ENCODE data around the gene CD36. TPM values are rescaled to one million over a fixed set of nuclear protein-coding genes. Genes with fewer than 3 reads are reported as not detected.

The CD36 gene
- total and polyA plus RNA-seq, 2 donors (not counting 3 experiments of a cell fraction or from before 2014, with no cell fraction given), result 0.58 to 0.87 TPM

DNA sequence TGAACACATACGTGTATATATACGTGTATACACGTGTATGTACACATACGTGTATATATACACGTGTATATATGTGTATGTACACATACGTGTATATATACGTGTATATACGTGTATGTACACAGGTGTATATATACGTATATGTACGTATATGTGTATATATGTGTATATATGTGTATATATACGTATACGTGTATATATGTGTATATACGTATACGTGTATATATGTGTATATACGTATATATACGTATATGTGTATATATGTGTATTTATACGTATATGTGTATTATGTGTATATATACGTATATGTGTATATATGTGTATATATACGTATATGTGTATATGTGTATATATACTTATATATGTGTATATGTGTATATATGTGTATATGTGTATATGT, 44.3 kb downstream of the CD36 start:
- no peak for TF ChIP-seq FOS (IDR thresholded peaks at IDR 0.05; ENCODE audit: borderline replicate concordance, insufficient read depth, low read length)
- H3K4me2 ChIP-seq (ENCODE audit: insufficient read depth, low read length), result no peak overlapping the region
- FAIRE-seq, result no peak
- H3K4me1 ChIP-seq (ENCODE audit: control insufficient read depth, extremely low read depth, insufficient read depth, low read length), result no peaks in the 10 kb centered on the region
- H3K79me2 ChIP-seq (ENCODE audit: control insufficient read depth, insufficient read depth, low read length), result no peaks in the 10 kb centered on the region
- CTCF ChIA-PET, result interaction anchor here (1.2 to 2.4 kb wide), 2 partner anchors 140 to 255 kb away, joined by 3 to 19 read pairs; no protein-coding TSS in a partner anchor
- BruUV-seq (replicated peaks), result no TSS peak
- no peaks in the 10 kb centered on the region for H3K9me1 ChIP-seq (replicated peaks; ENCODE audit: control insufficient read depth, extremely low read depth, insufficient read depth, low read length)
- dilution Hi-C loops (cut with MboI; ENCODE audit: extremely low pct_ligation_motif_present, low sequenced_read_pairs) (no loop called here), intact Hi-C loops (cut with micrococcal nuclease) (no loop called here)
- H4K20me1 ChIP-seq (replicated peaks; ENCODE audit: control insufficient read depth, extremely low read depth, insufficient read depth, low read length), result no peaks in the 10 kb centered on the region
- no peaks in the 10 kb centered on the region for H3K9me3 ChIP-seq (replicated peaks; ENCODE audit: control insufficient read depth, insufficient read depth, low read length)
- POLR2A ChIA-PET, result no interaction called here
- H2AFZ ChIP-seq (ENCODE audit: low read depth, low read length), result no peak overlapping the region
- H3K36me3 ChIP-seq (ENCODE audit: control insufficient read depth in 2 of 2, extremely low read depth in 1 of 2, insufficient read depth in 2 of 2, low read length in 2 of 2), result no peaks in the 10 kb centered on the region
- peaks cover 0 to 3% of the 10 kb centered on the region in 2 experiments for H3K27me3 ChIP-seq (ENCODE audit: control insufficient read depth in 2 of 2, insufficient read depth in 2 of 2, low read length in 2 of 2)
- no peak overlapping the region for H3K9ac ChIP-seq (replicated peaks; ENCODE audit: extremely low read depth, insufficient read depth, low read length)
- DNase-seq (ENCODE audit: low read depth, low spot score), result no peak
- no peak overlapping the region for H3K27ac ChIP-seq (ENCODE audit: insufficient read depth, low read depth, low read length)
- H3K4me3 ChIP-seq (replicated peaks in 1 of 3; ENCODE audit: insufficient read depth in 1 of 3, low read depth in 1 of 3, low read length in 3 of 3), result no peak overlapping the region

DNA sequence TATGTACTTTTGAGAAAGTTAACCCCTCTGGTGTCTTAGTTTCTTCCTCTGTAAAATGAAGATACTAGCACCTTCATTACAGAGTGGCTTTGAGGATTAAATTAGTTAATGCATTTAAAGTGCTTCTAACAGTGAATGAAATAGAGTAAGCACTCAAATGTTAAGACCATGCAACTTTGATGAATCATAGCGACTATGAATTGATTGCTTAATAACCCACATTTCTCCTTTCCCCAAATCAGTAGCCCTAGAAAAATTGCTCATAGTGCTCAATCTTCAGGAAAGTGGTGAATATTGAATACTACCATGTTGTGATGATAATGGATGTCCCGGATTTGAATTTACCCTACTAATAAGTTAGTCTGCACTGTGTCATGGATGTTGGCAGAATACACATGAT, 48.1 kb downstream of the CD36 start:
- DNase-seq (ENCODE audit: low read depth, low spot score) (no peak), FAIRE-seq (no peak)
- Histone ChIP-seq H4K20me1 (replicated peaks; ENCODE audit: control insufficient read depth, extremely low read depth, insufficient read depth, low read length) (no peaks in the 10 kb centered on the region), H3K36me3 (ENCODE audit: control insufficient read depth in 2 of 2, extremely low read depth in 1 of 2, insufficient read depth in 2 of 2, low read length in 2 of 2) (no peaks in the 10 kb centered on the region), H3K9me1 (replicated peaks; ENCODE audit: control insufficient read depth, extremely low read depth, insufficient read depth, low read length) (no peaks in the 10 kb centered on the region), H3K4me1 (ENCODE audit: control insufficient read depth, extremely low read depth, insufficient read depth, low read length) (no peaks in the 10 kb centered on the region), H3K9ac (replicated peaks; ENCODE audit: extremely low read depth, insufficient read depth, low read length) (no peak overlapping the region), H3K4me2 (ENCODE audit: insufficient read depth, low read length) (no peak overlapping the region), H3K4me3 (replicated peaks in 1 of 3; ENCODE audit: insufficient read depth in 1 of 3, low read depth in 1 of 3, low read length in 3 of 3) (no peak overlapping the region), H3K9me3 (replicated peaks; ENCODE audit: control insufficient read depth, insufficient read depth, low read length) (no peaks in the 10 kb centered on the region), H3K79me2 (ENCODE audit: control insufficient read depth, insufficient read depth, low read length) (no peaks in the 10 kb centered on the region), H2AFZ (ENCODE audit: low read depth, low read length) (no peak overlapping the region), H3K27ac (ENCODE audit: insufficient read depth, low read depth, low read length) (no peak overlapping the region), H3K27me3 (ENCODE audit: control insufficient read depth in 2 of 2, insufficient read depth in 2 of 2, low read length in 2 of 2) (peaks cover 3% of the 10 kb centered on the region in 2 experiments)
- ChIA-PET POLR2A (no interaction called here), CTCF (no interaction called here)
- intact Hi-C loops (cut with micrococcal nuclease) (no loop called here), dilution Hi-C loops (cut with MboI; ENCODE audit: extremely low pct_ligation_motif_present, low sequenced_read_pairs) (no loop called here)
- no TSS peak for BruUV-seq (replicated peaks)
- TF ChIP-seq GATA2 (IDR thresholded peaks at IDR 0.05; ENCODE audit: insufficient read depth, insufficient read length, low read depth, low read length) (no peak), MYC (IDR thresholded peaks at IDR 0.05; ENCODE audit: low read depth, low read length) (no peak), EZH2 (IDR thresholded peaks at IDR 0.05; ENCODE audit: borderline replicate concordance, low read depth, low read length, severe bottlenecking) (no peak), FOS (IDR thresholded peaks at IDR 0.05; ENCODE audit: borderline replicate concordance, insufficient read depth, low read length) (no peak)
